ENCODE measurements around the gene MAP3K7CL.

MAP3K7CL gene

DNA sequence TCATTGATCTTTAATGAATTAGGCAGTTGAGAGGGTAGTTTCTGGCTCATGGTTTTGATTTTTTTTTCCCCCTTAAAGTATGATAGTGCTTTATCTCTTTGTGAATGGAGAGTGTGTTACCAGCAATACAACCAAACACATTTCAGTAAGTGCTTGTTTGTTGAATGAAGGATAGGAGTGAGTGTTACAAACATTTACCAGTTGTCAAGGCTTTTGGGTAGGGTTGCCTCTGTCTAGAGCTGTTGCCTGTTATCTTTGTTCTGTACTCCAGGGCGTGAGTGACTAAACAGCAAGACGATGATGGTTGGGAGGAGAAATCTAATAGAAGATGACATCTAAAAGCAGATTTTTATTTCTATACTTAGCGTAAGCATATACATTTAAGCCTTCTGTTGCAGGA is 21.5 kb downstream of the MAP3K7CL start:
- no peak for TF ChIP-seq SIN3A (IDR thresholded peaks at IDR 0.05; ENCODE audit: borderline replicate concordance, insufficient read depth, low read length)
- TF ChIP-seq POLR2AphosphoS5 (IDR thresholded peaks at IDR 0.05; ENCODE audit: low read depth, low read length): no peak
- TF ChIP-seq, protein P1, sequence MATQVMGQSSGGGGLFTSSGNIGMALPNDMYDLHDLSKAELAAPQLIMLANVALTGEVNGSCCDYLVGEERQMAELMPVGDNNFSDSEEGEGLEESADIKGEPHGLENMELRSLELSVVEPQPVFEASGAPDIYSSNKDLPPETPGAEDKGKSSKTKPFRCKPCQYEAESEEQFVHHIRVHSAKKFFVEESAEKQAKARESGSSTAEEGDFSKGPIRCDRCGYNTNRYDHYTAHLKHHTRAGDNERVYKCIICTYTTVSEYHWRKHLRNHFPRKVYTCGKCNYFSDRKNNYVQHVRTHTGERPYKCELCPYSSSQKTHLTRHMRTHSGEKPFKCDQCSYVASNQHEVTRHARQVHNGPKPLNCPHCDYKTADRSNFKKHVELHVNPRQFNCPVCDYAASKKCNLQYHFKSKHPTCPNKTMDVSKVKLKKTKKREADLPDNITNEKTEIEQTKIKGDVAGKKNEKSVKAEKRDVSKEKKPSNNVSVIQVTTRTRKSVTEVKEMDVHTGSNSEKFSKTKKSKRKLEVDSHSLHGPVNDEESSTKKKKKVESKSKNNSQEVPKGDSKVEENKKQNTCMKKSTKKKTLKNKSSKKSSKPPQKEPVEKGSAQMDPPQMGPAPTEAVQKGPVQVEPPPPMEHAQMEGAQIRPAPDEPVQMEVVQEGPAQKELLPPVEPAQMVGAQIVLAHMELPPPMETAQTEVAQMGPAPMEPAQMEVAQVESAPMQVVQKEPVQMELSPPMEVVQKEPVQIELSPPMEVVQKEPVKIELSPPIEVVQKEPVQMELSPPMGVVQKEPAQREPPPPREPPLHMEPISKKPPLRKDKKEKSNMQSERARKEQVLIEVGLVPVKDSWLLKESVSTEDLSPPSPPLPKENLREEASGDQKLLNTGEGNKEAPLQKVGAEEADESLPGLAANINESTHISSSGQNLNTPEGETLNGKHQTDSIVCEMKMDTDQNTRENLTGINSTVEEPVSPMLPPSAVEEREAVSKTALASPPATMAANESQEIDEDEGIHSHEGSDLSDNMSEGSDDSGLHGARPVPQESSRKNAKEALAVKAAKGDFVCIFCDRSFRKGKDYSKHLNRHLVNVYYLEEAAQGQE (IDR thresholded peaks at IDR 0.05; ENCODE audit: insufficient read depth in 1 of 2, low read depth in 2 of 2, low read length in 2 of 2): no peak
- no peak for TF ChIP-seq FOXP2 (optimal IDR thresholded peaks at IDR 0.05; ENCODE audit: borderline replicate concordance, extremely low read depth, extremely low read length, insufficient read depth)
- TF ChIP-seq TAF1 (IDR thresholded peaks at IDR 0.05; ENCODE audit: borderline replicate concordance, insufficient read depth, low read length): no peak

DNA sequence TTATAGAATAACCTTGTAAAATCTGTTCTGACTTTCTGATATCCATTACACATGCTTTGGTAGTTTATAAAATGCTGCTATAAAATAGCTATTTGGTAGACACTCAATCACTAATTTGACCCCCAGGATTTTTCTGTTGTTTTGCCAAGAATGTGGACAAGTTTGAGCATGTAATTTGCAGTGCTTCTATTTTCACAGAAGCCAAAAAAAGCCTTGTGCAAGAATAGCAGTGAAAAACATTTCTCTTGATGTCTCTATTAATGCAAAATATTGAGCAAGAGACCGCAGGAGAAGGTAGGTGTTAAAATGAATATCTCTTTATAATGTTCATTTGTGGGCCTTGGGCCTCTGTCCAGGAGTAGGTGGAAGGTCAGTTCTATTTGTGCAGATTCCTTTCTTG is 22.5 kb downstream of the MAP3K7CL start:
- TF ChIP-seq, protein P1 (IDR thresholded peaks at IDR 0.05; ENCODE audit: insufficient read depth in 1 of 2, low read depth in 2 of 2, low read length in 2 of 2): no peak
- TF ChIP-seq TAF1 (IDR thresholded peaks at IDR 0.05; ENCODE audit: borderline replicate concordance, insufficient read depth, low read length): no peak
- TF ChIP-seq POLR2AphosphoS5 (IDR thresholded peaks at IDR 0.05; ENCODE audit: low read depth, low read length): no peak
- TF ChIP-seq FOXP2 (optimal IDR thresholded peaks at IDR 0.05; ENCODE audit: borderline replicate concordance, extremely low read depth, extremely low read length, insufficient read depth): no peak
- no peak for TF ChIP-seq SIN3A (IDR thresholded peaks at IDR 0.05; ENCODE audit: borderline replicate concordance, insufficient read depth, low read length)

DNA sequence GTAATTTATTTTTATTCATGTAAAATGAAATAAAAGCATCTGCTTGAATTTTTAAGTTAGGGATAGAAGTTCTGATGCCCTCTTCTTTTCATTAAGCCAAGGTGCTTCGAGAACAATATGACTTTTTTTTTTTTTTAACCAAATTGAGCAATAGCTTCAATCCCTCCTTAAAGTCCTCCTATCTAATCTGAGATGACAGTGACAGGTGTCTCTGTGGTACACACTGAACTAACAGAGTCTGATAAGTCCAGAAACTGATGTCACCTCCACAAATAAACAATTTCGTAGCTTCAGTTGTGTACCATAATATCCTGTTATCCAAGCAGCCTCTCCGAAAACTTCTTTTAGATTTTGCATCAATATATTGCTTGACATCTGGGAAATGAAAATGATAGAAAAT is 23.8 kb downstream of the MAP3K7CL start:
- no peak for TF ChIP-seq FOXP2 (optimal IDR thresholded peaks at IDR 0.05; ENCODE audit: borderline replicate concordance, extremely low read depth, extremely low read length, insufficient read depth)
- TF ChIP-seq TAF1 (IDR thresholded peaks at IDR 0.05; ENCODE audit: borderline replicate concordance, insufficient read depth, low read length): no peak
- TF ChIP-seq, protein P1 (IDR thresholded peaks at IDR 0.05; ENCODE audit: insufficient read depth in 1 of 2, low read depth in 2 of 2, low read length in 2 of 2): no peak
- TF ChIP-seq SIN3A (IDR thresholded peaks at IDR 0.05; ENCODE audit: borderline replicate concordance, insufficient read depth, low read length): no peak
- TF ChIP-seq POLR2AphosphoS5 (IDR thresholded peaks at IDR 0.05; ENCODE audit: low read depth, low read length): no peak

DNA sequence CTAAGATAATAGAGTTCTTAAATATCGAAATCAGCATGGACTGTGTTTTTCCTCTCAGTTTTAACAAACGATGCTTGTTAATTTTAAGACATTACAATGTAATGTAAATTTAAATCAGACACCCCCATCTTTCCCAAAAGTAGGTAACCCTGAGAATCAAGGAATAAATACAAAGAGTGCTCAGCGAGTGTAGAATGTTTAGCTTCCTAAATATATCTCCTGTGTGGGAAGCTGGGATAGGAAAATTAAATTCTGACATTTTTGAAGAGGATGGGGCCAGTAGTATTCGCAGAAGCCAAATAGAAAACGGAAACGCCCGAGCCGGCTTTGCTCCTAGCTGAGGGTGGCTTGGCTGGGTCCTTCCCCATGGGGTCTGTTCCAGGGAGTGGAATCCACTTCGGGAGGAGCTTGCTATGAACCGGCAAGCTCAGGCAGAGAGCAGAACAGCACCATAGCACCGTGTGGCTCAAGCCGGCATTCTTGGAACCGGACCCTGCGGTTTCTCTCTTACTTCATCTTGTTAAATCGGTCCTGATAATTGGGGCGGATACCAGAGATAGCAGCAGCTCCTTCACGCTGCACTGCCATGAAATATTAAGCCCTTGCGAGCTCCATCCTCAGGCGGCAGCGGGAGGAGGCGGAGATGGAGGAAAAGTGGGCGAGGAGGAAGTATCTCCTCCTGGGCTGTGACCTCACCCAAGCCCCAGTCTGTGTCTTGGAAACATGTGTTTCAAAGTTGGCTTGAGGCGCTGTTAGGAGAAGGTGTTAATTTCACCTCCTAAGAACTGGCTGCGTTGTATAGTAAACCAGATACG is 24.9 kb downstream of the MAP3K7CL start:
- no peak for TF ChIP-seq FOXP2 (optimal IDR thresholded peaks at IDR 0.05; ENCODE audit: borderline replicate concordance, extremely low read depth, extremely low read length, insufficient read depth)
- TF ChIP-seq POLR2AphosphoS5 (IDR thresholded peaks at IDR 0.05; ENCODE audit: low read depth, low read length): no peak
- peak; percentile 27; the same call in 1 of the 2 replicates for TF ChIP-seq SIN3A (IDR thresholded peaks at IDR 0.05; ENCODE audit: borderline replicate concordance, insufficient read depth, low read length)
- no peak for TF ChIP-seq TAF1 (IDR thresholded peaks at IDR 0.05; ENCODE audit: borderline replicate concordance, insufficient read depth, low read length)

DNA sequence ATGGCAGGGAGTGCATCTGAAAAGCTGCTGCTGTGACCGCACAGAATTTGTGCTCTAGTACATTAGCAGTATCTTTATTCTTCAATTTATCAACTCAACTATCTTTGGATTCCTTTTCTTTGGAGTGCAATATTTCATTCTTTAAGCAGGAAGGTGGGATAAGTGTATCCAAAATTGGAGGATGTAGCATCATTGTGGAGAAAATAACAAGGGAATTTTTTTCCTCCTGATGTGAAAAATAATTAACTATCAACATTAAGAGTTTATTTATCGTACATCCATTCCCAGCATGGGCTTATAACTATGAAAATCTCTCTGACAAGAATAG is 25.5 kb downstream of the MAP3K7CL start:
- TF ChIP-seq POLR2AphosphoS5 (IDR thresholded peaks at IDR 0.05; ENCODE audit: low read depth, low read length): no peak
- TF ChIP-seq TAF1 (IDR thresholded peaks at IDR 0.05; ENCODE audit: borderline replicate concordance, insufficient read depth, low read length): no peak
- no peak for TF ChIP-seq SIN3A (IDR thresholded peaks at IDR 0.05; ENCODE audit: borderline replicate concordance, insufficient read depth, low read length)
- TF ChIP-seq FOXP2 (optimal IDR thresholded peaks at IDR 0.05; ENCODE audit: borderline replicate concordance, extremely low read depth, extremely low read length, insufficient read depth): no peak
- TF ChIP-seq, protein P1 (IDR thresholded peaks at IDR 0.05; ENCODE audit: insufficient read depth in 1 of 2, low read depth in 2 of 2, low read length in 2 of 2): no peak
